ENCODE measurements around the gene MAPK8.

Gene MAPK8

DNA sequence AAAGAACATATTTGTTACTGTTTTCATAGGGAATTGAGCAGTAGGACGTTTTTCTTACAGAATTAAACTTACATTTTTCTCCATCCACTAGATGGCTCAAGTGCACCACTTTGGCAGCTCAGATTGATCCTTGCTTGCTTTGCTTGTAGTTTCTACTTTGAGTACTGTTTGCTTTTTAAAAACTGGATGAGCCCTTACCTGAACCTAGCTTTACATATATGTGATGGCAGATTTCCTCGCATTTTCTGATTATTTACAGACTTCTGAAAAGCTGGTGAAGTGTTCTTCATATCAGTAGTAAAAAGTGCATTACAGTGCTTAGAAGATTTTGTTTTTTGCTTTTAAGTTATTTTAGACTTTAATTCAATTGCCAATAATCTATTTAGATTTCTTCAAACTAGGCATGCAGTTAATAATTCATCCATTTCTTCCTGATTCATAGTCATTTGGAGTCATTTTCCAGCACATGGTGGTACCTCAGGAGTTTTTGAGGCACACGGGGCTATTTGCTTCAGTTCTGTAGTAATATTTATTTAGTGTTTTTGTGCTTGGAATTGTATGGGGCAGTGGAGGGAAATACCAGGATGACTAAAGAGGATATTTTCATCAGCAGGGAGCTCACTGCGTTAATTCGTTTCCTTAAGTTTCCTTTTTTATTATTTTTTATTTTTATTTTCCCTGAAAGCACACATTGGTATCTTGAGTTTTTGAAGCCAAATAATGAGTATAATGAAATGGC, 57.3 kb downstream of the MAPK8 start:
- no peak overlapping the region for H3K4me3 ChIP-seq (ENCODE audit: low read depth in 1 of 2, low read length in 1 of 2)
- peaks cover 0 to 11% of the 10 kb centered on the region in 2 experiments for H3K4me1 ChIP-seq (ENCODE audit: control insufficient read depth in 1 of 2, insufficient read depth in 1 of 2, low read depth in 1 of 2, low read length in 1 of 2)
- no peaks in the 10 kb centered on the region for H3K36me3 ChIP-seq
- H3K9me3 ChIP-seq: no peaks in the 10 kb centered on the region
- no peaks in the 10 kb centered on the region for H3K27me3 ChIP-seq
- no peak overlapping the region for H3K27ac ChIP-seq
- TF ChIP-seq CTCF (IDR thresholded peaks at IDR 0.05): peak; percentile 20

DNA sequence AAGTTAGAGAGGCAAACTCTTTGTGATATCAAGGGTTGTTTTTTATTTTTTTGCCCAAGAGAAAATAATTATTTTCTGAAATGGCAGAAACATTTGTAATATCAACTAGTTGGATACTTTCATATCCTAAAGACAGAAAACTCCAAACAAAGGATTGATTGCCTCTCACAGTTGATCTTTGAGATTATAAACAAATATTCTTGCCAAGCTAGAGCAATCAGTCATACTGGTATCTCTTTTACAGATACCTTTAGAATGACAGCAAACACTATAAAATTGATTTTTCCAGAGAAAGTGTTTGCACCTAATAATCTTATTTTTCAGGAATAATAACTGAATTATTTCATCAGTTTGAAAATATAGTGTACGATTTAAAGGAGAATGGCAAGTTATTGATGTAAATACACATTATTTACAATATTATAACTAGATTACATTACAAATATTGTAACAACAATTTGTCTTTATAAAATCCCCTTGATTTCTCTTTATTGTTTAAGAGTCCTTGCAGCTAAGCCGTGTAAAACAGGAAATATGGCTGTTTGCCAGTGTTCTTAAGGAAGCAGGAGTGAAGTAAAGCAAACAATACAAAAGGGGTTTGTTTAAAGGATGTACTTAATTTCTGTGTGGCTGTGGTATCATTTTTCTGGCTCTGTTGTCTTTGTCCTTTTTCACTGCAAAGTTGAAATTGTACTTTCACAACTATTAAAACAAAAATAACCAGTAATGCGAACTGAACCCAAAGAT, 58.4 kb downstream of the MAPK8 start:
- H3K4me3 ChIP-seq (ENCODE audit: low read depth in 1 of 2, low read length in 1 of 2): no peak overlapping the region
- no peaks in the 10 kb centered on the region for H3K36me3 ChIP-seq
- no peaks in the 10 kb centered on the region for H3K9me3 ChIP-seq
- no peak for TF ChIP-seq CTCF (IDR thresholded peaks at IDR 0.05)
- no peak overlapping the region for H3K27ac ChIP-seq
- H3K27me3 ChIP-seq: no peaks in the 10 kb centered on the region
- H3K4me1 ChIP-seq (ENCODE audit: control insufficient read depth in 1 of 2, insufficient read depth in 1 of 2, low read depth in 1 of 2, low read length in 1 of 2): peaks cover 0 to 11% of the 10 kb centered on the region in 2 experiments

- H3K9me3 ChIP-seq: no peaks in the 10 kb centered on the region
- no peak for TF ChIP-seq CTCF (IDR thresholded peaks at IDR 0.05)
- H3K4me3 ChIP-seq (ENCODE audit: low read depth in 1 of 2, low read length in 1 of 2): no peak overlapping the region
- H3K36me3 ChIP-seq: no peaks in the 10 kb centered on the region
- H3K27ac ChIP-seq: no peak overlapping the region
- H3K27me3 ChIP-seq: no peaks in the 10 kb centered on the region
- H3K4me1 ChIP-seq (ENCODE audit: control insufficient read depth in 1 of 2, insufficient read depth in 1 of 2, low read depth in 1 of 2, low read length in 1 of 2): peaks cover 0 to 11% of the 10 kb centered on the region in 2 experiments
These were observed 59.2 kb downstream of the MAPK8 start for GRCh38 chr10:48365668-48366067.

- Histone ChIP-seq H3K9me3 (no peaks in the 10 kb centered on the region), H3K27me3 (no peaks in the 10 kb centered on the region), H3K4me3 (ENCODE audit: low read depth in 1 of 2, low read length in 1 of 2) (no peak overlapping the region), H3K4me1 (ENCODE audit: control insufficient read depth in 1 of 2, insufficient read depth in 1 of 2, low read depth in 1 of 2, low read length in 1 of 2) (peaks cover 0 to 11% of the 10 kb centered on the region in 2 experiments), H3K27ac (no peak overlapping the region), H3K36me3 (no peaks in the 10 kb centered on the region)
- TF ChIP-seq CTCF (IDR thresholded peaks at IDR 0.05): no peak
These were observed 59.8 kb downstream of the MAPK8 start for GRCh38 chr10:48366261-48366660.

- no peak overlapping the region for H3K27ac ChIP-seq
These were observed 63.0 kb downstream of the MAPK8 start for GRCh38 chr10:48369501-48369900.

More at GRCh38 chr10:48369501-48369900, 63.0 kb downstream of the MAPK8 start:
- Histone ChIP-seq H3K36me3 (no peaks in the 10 kb centered on the region), H3K27me3 (no peaks in the 10 kb centered on the region), H3K9me3 (no peaks in the 10 kb centered on the region), H3K4me1 (ENCODE audit: control insufficient read depth in 1 of 2, insufficient read depth in 1 of 2, low read depth in 1 of 2, low read length in 1 of 2) (peaks cover 0 to 11% of the 10 kb centered on the region in 2 experiments), H3K4me3 (ENCODE audit: low read depth in 1 of 2, low read length in 1 of 2) (no peak overlapping the region)
- no peak for TF ChIP-seq CTCF (IDR thresholded peaks at IDR 0.05)
